IPS DF 4.7 (cell line): Measurements from ENCODE around the gene CTAG2.
"Not testable (repeated sequence)": the region's sequence is repeated elsewhere in the genome, so short reads cannot be mapped to it uniquely, and the experiment has no call there.

ENCODE experiments used
- DNase-seq: peaks from one replicate; pipeline ENCODE4 v3.0.0-alpha.2; 2013; ENCODE audit warnings: low spot score; ENCODE audit errors: extremely low read depth

The CTAG2 gene

DNA sequence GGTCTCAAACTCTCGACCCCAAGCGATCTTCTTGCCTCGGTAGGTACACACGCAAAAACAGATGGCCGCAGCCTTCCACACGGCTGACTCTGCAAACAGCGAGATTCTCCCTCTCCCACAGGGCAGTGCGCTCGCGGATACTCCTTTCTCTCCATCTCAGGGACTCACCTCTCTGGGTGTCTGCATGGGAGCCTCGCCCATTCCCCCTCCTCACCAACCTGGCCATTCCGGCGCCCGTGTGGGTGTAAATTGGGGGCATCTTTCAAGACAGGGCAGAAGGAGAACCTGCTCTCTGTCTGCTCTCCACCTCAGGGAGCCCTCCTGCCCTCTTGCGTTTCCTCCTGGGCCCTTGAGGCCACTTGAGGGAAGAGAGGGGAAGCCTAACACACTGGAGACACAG is 4.4 kb downstream of the CTAG2 start:
- no peak for DNase-seq

DNA sequence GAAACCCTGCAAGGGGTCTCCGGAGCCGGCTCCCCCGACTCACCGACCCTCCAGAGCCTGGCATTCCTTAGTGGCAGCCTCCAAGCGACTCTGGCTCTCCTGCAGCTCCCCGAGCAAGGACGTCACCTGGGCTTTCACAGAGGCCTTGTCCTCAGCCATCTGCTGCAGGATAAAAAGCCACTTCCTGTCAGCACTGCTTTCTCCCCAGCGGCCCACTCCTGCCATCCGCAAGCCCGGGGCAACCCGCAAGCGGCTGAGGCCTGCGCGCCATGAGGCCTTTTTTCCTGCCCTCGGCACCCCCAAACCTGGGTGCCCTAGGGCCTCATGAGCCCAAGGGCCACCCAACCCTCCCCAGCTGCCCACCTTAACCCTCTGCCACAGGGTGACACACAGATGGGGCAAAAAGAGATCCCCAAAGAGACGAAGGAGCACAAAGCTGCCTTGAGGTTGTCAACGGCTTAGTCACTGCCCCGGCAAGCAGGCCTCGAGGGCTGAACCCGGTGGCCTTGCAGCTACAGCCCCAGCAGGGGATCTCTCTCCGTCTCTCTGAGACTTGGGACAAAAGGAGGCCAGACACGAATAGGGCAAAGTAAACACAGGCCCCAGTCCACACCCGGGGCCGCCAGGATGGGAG is 7.5 kb downstream of the CTAG2 start:
- DNase-seq = not testable (repeated sequence)

DNA sequence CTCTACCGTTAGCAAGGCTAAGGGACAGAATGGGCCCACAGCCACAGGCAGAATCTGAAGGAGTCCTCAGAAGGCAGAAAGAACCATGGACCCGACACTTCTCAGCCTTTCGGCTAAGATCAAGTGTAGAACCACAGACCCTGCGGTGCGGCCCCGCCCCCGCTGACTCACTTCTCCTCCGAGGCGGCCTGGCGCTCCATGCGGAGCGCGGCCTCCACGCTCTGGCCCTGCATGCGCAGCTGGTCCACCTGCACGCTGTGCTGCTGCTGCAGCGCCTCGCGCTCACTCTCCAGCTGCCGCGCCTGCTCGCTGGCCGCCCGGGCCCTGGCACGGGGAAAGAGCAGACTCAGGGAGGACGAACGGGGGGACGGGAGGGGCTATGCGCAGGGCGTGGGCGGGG is 9.7 kb downstream of the CTAG2 start:
- not testable (repeated sequence) for DNase-seq

DNA sequence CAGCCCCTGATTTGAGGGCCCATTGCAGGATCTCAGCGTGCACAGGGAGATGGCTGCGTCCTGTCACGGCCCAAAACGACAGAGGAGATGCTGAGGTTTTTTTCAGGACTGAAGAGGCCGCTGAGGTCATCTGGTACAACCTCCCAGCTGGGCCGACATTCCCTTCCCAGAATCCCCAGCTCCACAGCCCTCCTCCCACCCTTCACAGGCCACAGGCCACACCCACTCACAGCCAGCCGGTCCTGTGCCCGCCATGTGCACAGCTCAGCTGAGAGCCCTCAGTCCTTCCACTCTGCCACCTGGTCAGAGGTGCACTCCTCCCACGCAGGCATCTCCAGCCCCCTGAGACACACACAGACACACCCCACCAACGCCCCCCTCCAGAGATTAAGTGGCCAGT is 11.6 kb downstream of the CTAG2 start:
- not testable (repeated sequence) for DNase-seq

DNA sequence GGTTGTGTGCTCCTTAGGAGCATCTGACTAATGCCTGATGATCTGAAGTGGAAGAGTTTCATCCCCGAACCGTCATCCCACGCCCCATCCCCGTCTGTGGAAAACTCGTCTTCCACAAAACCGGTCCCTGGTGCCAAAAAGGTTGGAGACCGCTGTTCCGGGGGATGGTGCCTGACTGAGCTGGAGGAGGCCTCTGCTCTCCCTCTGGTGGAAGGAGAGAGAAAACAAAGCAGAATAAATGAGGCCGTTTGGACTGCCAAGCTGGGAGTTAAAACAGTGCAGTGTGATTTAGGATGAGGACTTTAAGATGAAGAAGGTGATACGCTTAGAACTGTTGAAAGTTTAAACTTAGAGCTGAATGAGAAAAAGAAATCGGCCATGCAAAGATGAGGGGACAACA is 19.7 kb downstream of the CTAG2 start:
- DNase-seq = not testable (repeated sequence)

DNA sequence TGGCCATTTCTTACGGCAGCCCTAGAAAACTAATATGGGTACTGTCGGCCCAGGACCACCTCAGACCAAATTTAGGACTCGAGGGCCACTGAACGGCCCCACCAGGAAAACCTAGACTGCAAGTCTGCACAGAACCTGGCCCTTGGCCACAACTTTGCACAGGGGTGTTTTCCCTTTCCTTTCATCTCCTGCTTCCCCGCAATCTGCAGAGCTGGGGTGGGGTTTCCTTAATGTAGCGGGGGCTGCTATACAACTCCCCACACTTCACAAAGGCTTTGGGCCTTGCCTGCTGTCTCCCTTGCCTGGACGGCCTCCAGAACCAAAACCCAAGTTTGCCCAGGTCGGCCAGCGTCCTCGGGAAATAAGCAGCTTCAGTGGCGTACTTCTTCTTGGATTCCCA is 22.4 kb downstream of the CTAG2 start:
- not testable (repeated sequence) for DNase-seq

DNA sequence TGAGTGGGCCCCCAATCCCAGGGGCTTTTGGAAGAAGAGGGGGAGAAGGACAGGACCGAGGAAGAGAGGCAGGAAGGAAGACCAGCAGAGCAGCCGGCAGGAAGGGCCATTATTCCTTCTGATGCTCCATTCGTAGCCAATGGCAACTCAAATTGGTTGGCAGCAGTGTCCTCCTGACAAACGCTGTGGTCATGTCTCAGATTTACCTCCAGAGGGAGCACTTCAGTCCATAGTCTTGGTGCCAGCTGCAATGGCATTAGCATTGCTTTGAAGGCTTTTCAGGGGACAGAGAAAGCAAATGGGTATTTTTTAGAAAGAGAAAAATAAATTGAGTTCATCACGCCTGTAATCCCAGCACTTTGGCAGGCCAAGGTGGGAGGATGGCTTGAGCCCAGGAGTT is 24.4 kb downstream of the CTAG2 start:
- not testable (repeated sequence) for DNase-seq

DNA sequence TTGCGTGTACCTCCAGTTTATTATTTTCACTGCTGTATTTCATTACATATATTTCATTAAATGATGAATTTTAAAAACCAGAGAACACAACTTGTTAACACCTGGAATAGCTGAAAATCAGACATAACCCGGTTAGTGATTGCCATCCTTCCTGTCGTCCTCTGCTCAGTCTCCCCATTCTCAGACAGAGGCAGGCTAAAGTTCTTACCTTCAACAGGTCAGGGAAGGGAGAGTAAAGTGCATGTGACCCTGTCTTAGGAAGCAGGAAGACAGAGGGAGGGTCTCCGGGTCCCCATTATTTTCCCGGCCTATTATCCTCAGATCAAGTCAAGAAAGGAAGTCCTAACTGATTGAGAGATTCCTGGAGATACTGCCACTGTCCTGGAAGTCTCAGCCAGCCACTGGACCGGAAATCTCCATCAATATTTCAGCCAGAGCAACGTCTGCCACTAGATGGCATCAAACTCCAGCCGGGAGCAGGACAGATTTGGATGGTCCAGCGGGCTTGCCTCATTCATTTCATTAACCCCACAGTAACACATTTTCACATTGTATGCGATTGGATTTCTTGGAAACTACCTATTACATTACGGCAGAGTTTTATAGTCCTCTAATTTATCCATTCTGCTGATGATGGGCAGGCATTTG is 32.5 kb downstream of the CTAG2 start:
- DNase-seq = not testable (repeated sequence)

DNA sequence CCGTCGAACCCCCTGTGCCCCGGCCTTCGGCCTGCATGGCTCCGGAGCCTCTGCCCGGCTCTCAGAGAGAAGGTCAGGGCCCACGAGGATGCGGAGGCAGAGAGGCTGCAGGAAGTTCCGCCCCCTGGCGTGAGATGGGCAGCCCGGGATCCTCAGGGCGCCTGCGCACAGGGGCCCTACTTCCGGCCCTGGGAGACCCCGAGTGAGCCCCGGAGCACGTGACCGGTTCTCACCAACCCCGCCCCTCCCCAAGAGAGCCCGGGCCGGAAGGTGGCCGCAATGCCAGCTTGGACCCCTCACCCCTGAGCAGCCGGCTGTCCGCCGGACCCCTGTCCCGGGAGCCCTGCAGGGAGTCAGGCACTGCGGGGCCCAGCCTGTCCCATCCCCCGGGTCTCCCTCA is 34.2 kb downstream of the CTAG2 start, which contains the start of gene CTAG1B:
Gene CTAG1B (minus strand): TSS at position 101 of the 400 bp plus-strand sequence. CDS start 64 bp downstream, at position 37.
- not testable (repeated sequence) for DNase-seq

DNA sequence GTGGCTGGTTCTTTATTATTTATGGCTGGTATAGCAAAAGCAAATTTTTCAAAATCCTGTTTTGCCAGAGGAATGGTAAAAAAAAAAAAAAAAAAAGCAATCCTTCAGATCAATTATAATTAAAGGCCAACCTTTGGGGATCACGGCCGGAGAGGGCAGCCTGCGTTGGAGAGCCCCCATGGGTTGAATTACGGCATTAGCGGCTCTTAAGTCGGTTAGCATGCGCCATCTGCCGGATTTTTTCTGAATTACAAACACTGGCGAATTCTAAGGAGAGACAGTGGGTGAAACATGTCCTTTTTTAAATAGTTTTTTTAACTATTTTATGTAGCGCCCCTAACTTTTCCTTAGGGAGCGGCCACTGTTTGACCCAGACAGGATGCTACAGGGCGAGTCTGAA is 39.8 kb downstream of the CTAG2 start:
- not testable (repeated sequence) for DNase-seq

DNA sequence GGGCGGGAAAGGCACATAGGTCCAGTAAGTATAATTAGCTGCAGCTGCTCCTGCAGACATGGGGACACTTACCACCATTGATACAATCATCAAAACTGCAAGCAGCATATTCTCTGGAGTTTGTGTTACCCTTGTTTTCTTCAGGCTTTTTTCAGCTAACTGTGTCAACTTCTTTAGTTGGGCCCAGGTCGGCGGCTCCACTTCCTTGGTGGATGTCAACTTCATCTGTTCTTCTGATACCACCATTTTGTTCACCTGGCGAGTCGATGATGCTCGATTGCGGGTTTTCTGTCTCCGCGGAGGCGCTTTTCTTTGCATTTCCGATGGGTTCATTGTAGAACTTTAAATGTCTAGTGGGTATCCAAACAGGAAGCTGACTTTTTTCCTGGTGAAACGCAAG is 42.2 kb downstream of the CTAG2 start:
- not testable (repeated sequence) for DNase-seq

DNA sequence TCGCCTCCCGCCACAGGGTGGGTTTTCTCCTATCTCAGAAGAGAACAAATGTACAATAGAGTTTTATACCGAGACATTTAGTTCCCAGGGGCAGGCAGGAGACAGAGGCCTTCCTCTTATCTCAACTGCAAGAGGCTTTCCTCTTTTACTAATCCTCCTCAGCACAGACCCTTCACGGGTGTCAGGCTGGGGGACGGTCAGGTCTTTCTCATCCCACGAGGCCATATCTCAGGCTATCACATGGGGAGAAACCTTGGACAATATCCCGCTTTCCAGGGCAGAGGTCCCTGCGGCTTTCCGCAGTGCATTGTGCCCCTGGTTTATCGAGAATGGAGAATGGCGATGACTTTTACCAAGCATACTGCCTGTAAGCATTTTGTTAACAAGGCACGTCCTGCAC is 44.6 kb downstream of the CTAG2 start:
- DNase-seq = not testable (repeated sequence)

DNA sequence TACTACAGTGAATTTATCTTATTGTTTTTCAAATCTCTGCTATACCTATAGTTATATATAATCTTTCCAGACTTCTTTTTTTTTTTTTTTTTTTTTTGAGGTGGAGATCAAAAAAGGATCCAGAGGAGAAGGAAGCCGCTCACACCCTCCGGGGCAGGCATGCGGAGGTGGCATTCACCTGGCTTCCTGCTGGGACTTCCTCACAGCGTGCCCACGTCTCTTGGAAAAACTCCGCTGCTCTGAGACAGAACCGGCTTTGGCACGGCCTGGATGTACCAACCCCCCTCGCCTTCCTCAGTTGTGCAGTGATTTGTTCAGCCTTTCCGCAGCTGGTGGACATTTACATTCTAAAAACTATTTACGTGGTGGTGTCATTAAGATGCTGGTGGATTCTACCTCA is 45.4 kb downstream of the CTAG2 start:
- not testable (repeated sequence) for DNase-seq

DNA sequence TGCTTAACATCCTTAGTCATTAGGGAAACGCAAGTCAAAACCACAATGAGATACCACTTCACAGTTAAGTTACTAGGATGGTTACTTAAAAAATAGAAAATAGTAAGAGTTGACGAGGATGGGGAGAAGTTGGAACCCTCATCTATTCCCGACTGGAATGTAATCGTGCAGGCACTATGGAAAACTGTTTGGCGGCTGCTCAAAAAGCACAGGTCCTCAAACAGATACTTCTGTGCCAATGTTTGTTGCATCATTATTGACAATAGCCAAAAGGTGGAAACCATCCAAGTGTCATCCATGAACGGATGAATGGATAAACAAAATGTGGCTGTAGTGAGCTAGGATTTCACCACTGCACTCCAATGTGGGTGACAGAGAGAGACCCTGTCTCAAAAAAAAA is 46.0 kb downstream of the CTAG2 start:
- DNase-seq = no peak

DNA sequence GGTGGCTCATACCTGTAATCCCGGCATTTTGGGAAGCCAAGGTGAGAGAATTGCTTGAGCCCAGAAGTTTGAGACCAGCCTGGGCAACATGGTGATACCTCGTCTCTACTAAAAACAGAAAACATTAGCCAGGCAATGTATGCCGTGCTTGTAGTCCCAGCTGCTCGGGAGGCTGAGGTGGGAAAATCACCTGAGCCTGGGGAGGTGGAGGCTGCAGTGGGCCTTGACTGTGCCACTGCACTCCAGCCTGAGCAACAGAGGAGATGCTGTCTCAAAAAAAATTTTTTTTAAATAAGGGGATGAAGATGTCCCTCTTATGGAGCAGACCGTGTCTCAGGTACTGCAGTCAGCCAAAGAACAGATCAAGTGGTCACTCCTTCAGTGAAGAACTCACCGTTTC is 47.8 kb downstream of the CTAG2 start:
- DNase-seq = no peak

DNA sequence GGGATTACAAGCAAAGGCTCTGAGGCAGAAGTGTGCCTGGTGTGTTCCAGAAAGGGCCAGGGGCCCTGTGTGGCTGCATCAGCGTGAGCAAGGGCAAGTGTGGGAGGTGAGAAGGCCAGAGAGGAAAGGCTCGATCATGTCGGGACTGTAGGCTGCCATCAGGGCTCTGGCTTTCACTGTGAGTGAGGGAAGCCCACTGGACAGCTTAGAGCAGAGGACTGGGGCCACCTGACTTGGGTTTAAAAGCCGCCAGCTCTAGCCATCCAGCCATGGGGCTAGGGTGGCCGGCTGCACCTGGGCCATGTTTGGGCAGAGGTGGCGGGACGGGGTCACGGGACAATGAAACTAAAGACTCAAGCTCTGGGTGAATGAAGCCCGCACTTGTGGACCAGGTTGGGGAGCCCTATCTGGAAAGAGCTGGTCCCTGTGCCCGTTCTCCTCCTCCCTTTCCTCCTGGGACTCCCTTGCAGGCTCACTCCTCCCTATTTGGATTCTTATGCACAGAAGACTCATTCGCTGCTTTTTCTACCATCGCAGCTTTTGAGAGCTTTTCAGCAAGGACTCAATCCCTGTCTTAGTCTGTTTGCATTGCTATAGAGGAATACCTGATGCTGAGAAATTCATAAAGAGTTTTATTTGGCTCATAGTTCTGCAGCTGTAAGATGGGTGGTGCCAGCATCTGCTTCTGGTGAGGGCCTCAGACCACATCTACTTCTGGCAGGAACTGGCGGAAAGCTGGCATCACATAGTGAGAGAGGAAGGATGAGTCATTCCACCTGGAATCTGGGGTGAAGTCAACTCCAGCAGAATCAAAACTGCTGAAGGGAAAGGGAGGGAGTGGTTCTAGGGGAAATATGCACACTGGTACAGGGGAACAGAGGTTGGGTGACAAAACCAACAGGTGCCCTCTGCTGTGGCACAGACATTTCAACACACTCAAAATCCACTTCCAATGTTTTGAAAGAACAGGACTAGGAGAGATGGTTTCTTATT is 49.6 kb downstream of the CTAG2 start:
- DNase-seq = no peak

DNA sequence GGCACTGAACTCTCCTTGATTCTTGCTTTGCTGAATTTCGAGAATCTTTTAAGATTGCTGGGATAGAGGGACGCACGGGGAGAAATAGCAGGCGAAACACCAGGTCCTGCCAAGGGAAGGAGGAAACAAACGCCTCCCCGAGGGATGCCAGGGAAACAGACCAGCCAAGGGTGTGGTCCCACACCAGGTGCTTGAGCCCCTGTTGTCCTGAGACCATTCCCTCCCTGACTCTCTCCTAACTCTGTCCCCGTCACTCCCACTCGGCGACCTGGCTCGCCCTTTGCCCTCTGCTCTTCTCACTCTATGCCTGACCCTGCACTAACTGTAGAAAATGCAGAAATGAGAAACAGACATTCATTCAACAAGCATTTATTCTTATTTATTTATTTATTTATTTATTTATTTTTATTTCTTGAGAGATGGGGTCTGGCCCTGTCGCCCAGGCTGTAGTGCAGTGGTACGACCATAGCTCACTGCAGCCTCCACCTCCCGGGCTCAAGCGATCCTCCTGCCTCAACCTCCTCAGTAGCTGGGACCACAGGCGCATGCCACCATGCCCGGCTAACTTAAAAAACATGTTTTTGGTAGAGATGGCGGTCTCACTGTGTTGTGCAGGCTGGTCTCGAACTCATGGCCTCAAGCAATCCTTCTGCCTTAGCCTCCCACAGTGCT is 50.5 kb downstream of the CTAG2 start:
- no peak for DNase-seq

DNA sequence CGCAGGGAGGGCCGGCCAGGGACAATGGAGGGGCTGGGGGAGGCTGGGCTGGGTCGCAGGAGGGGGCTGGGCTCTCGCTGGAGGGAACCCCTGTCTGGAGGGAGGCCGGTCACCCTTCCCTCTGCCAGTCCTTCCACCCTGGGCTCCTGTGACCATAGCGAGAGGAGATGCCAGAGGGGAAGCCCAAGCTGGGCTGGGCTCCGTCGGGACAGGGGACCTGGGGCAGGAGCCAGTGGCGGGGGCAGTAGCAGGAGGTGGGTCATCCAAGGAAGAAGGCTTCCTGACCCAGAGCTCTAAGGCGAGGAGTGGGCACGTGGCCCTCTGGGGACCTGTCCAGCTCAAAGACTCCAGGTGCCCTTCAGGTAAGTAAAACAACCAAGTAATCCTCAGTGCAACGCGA is 51.2 kb downstream of the CTAG2 start:
- DNase-seq = no peak
